IPS DF 6.9 (cell line): Measurements from ENCODE around the gene CADPS.

Experiments
- DNase-seq: peaks from one replicate; pipeline ENCODE4 v3.0.0-alpha.2; 2013; ENCODE audit warnings: low read depth, low spot score
- H3K27ac ChIP-seq: one replicate; pipeline ENCODE4 v1.5.1; 2013; ENCODE audit warnings: low read length, control low read depth
- H3K27me3 ChIP-seq: 2 replicates; pipeline ENCODE4 v1.6.1; 2013; ENCODE audit warnings: mild to moderate bottlenecking, low read length; ENCODE audit not compliant: control insufficient read depth, insufficient read depth
- H3K36me3 ChIP-seq: 2 replicates; pipeline ENCODE4 v1.6.1; 2013; ENCODE audit warnings: low read length; ENCODE audit not compliant: control insufficient read depth, insufficient read depth
- H3K4me1 ChIP-seq: 2 replicates; pipeline ENCODE4 v1.6.1; 2013; ENCODE audit warnings: low read length; ENCODE audit not compliant: control insufficient read depth, insufficient read depth
- H3K4me3 ChIP-seq: 2 replicates; pipeline ENCODE4 v1.5.1; 2013; ENCODE audit warnings: mild to moderate bottlenecking, low read length
- H3K9me3 ChIP-seq: 2 replicates; pipeline ENCODE4 v1.6.1; 2013; ENCODE audit warnings: low read length, inconsistent platforms; ENCODE audit not compliant: control insufficient read depth, insufficient read depth
- WGBS: extraction: QIAGEN DNeasy Blood & Tissue Kit; methylation state at CpG from one replicate; pipeline ENCODE4 v1.1.7; 2013; ENCODE audit warnings: mixed read lengths, missing lambda C conversion rate; ENCODE audit not compliant: insufficient read length, insufficient coverage; 5-methylcytosine and 5-hydroxymethylcytosine counted together

The CADPS gene

DNA sequence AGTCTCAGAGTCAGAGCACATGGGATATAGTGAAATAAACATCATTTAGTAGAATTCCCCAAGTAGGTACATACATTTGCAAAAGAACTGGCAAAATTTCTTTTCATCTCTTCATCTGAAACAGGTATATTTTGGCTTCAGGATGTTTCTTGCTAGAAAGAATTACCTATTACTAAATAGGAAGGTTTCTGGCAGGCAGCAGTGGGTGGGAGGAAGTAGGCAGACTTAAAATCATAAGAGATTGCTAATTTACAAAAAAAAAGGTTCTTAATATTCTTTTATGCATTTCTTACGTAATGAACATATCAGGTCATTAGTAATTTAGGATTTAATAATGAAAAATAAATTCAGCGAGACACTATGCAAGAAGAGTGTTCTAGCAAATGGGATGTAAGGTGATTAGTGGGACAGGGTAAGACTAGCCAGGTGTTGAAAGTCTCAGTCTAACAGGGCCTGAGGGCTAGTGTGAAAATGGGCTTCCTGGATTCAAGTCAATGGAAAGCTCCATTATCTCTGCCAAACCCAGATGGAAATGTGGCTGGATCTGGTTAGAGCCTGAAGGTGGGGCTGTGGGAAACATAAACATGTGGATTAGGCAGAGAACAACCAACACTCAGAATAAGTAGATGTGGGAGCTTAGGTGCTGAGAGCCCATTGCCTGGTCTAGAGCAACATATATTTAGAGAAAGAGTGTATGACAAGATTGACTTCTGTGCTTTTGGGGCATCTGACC, 374.5 kb downstream of the CADPS start:
- Histone ChIP-seq H3K9me3 (no peaks in the 10 kb centered on the region), H3K4me3 (no peak overlapping the region), H3K4me1 (no peaks in the 10 kb centered on the region), H3K27me3 (no peaks in the 10 kb centered on the region), H3K36me3 (no peaks in the 10 kb centered on the region), H3K27ac (no peak overlapping the region)
- DNase-seq: peak; percentile 18
- no CpG with 5 or more reads among the region's 2 CpGs for WGBS

DNA sequence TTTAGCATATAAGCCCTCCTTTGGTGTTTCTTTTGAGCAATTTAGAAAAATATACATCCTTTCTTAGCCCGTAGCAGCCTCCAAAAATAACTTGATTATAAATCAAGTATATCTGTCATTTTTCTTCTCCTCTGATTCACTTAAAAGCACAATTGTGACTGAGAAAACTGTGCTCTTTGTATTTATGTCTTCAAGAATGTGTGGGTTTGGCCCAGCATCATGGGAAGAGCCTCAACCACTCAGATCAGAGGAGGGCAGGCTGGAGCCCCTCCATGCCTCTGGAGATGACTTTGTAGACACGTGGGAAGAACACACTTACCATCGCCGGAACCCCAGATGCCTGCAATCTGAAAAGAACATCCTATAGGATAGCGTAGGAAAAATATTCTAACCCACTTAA, 378.1 kb downstream of the CADPS start:
- Histone ChIP-seq H3K36me3 (no peaks in the 10 kb centered on the region), H3K9me3 (no peaks in the 10 kb centered on the region), H3K4me1 (no peaks in the 10 kb centered on the region), H3K27ac (no peak overlapping the region), H3K4me3 (no peak overlapping the region), H3K27me3 (no peaks in the 10 kb centered on the region)
- DNase-seq: no peak
- WGBS: no CpG with 5 or more reads among the region's 5 CpGs

DNA sequence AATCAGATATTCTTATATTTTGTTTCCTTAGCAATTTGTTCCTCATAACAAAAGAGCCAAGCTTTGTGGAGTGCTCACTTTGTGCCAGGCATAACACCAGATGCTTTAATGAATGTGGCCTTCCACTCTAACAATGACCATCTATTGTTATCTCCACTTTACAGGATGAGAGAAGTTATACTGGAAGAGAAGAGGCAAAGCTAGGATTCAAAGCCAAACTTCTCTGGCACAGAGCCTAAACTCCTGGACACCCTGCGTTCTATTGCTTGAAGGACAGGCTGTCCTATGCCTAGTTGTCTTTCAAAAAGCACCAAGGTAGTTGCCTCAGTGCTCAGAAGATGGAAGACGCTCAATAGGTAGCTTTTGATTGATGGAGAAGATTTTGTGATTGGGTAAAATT, 378.7 kb downstream of the CADPS start:
- H3K27ac ChIP-seq: no peak overlapping the region
- H3K4me1 ChIP-seq: no peaks in the 10 kb centered on the region
- no peaks in the 10 kb centered on the region for H3K27me3 ChIP-seq
- H3K4me3 ChIP-seq: no peak overlapping the region
- 100% methylated on average over 1 of the region's 2 CpGs for WGBS
- no peaks in the 10 kb centered on the region for H3K36me3 ChIP-seq
- H3K9me3 ChIP-seq: no peaks in the 10 kb centered on the region
- no peak for DNase-seq

DNA sequence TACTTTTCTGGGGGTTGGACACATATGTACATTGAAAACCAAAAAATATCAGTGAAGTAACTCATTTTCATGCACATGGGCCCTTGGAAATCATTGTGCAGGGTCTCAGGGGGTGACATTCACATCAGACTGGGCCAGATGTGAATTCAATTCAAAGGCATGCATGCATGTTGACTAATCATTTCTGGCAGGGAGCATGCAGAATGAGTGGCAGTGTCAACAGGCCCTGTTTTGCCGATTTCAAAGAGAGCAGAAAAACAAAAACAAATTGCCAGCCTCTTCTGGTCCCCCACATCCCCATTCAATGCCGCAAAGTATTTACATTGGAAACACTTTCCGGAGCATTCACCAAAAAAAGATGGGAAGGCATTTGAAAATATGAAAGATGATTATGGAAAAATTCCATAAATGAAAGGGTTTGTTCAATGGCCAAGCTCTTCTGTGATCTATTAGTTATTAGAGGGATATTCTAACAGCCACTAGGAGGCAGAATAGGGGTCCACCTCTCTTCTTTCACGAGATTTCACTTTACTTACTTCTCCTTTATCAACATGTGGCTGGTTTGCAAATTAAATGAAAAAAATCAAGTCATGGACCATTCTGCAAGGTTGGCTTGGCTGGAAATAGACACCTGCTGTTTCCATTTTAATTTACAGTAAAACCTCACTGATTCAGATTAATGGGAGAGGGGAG, 382.0 kb downstream of the CADPS start:
- H3K9me3 ChIP-seq: no peaks in the 10 kb centered on the region
- DNase-seq: no peak
- no CpG with 5 or more reads among the region's 4 CpGs for WGBS

DNA sequence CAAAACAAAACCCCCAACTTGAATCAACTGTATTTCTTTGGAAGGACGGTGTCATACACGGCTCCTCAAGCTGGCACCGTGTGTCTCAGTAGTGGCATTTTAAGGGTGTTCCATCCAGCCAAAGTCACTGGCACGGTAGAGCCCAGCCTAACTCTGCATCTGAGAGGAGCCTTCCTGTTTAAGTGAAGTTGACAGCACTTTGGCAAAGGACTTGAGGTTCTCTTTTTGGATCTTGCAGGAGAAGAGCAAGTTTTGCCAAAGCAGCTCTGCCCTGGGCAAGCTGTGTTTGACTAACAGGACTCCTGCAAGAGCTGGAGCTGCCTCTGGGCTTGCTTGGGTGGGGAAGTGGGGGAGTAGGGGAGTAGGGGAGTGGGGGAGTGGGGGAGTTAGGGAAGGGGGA, 392.3 kb downstream of the CADPS start:
- Histone ChIP-seq H3K9me3 (no peaks in the 10 kb centered on the region), H3K27ac (no peak overlapping the region), H3K27me3 (no peaks in the 10 kb centered on the region), H3K4me1 (peaks cover 5% of the 10 kb centered on the region; the same call in 1 of the 2 replicates), H3K36me3 (no peaks in the 10 kb centered on the region), H3K4me3 (no peak overlapping the region)
- no CpG with 5 or more reads among the region's 4 CpGs for WGBS
- DNase-seq: no peak

More for the DNA sequence above, 382.0 kb downstream of the CADPS start:
- H3K4me3 ChIP-seq: no peak overlapping the region
- H3K27ac ChIP-seq: no peak overlapping the region
- no peaks in the 10 kb centered on the region for H3K36me3 ChIP-seq
- H3K27me3 ChIP-seq: no peaks in the 10 kb centered on the region
- no peaks in the 10 kb centered on the region for H3K4me1 ChIP-seq

DNA sequence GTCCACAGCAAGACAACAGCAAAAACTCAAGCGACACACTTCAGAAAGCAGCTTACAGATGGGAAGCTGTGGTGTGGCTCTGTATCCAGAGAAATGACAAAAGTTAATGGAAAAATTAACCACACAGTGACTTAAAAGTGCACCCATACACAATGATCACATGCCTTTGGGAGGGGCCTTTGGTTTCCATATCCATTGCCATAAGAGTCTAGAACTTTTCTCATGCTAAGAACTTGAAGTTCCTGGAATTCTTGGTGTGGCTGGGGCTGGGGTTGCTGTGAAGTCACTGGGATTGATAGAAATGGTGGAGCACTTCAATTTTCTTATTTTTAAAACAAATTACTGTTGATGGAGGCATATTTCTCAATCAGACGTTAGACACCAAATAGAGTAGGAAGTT, 393.3 kb downstream of the CADPS start:
- Histone ChIP-seq H3K27ac (no peak overlapping the region), H3K27me3 (no peaks in the 10 kb centered on the region), H3K4me1 (peaks cover 5% of the 10 kb centered on the region; the same call in 1 of the 2 replicates), H3K9me3 (no peaks in the 10 kb centered on the region), H3K36me3 (no peaks in the 10 kb centered on the region), H3K4me3 (no peak overlapping the region)
- no peak for DNase-seq
- whole genome bisulfite sequencing: no CpG with 5 or more reads among the region's 2 CpGs

DNA sequence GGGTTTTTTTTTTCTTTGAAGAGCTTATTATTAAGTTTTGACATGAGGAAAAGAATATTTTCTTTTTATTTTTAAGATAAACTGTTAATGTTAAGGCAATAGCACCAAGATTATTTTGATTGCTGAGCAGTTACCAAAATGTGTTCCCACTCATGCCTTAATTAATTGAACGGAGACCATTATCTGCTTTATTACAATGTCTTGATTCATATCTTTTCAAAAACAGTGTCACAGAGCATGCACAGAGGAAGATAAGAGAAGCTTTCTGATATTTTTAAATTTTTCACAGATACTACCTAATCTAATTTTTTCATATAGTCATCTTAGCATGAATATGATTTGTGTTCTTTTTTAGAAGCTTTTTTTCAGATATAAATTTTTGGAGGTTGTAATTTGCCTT, 395.2 kb downstream of the CADPS start:
- WGBS: no CpG with 5 or more reads among the region's 1 CpG
- no peaks in the 10 kb centered on the region for H3K9me3 ChIP-seq
- no peak overlapping the region for H3K27ac ChIP-seq
- H3K27me3 ChIP-seq: no peaks in the 10 kb centered on the region
- H3K36me3 ChIP-seq: no peaks in the 10 kb centered on the region
- peaks cover 5% of the 10 kb centered on the region; the same call in 1 of the 2 replicates for H3K4me1 ChIP-seq
- DNase-seq: no peak
- H3K4me3 ChIP-seq: no peak overlapping the region

DNA sequence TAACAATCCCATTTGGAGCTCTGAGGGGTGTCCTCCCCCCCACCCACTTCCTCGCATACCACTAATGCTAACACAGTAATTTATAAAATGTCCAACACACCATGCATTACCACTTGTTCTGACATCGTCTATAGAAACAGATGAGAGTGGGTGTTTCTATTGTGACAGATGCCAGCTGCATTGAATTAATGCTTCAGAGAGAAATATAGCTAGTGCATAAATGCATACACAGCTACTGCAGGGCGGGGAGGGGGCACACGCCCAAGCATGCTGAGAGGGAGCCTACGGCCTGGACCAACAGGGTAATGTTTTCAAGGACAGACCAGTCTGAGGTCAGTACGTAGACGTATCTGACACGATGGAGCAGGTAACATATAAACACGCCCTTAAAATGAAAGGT, 395.9 kb downstream of the CADPS start:
- H3K9me3 ChIP-seq: no peaks in the 10 kb centered on the region
- H3K36me3 ChIP-seq: no peaks in the 10 kb centered on the region
- WGBS: no CpG with 5 or more reads among the region's 9 CpGs
- H3K4me1 ChIP-seq: peaks cover 5% of the 10 kb centered on the region; the same call in 1 of the 2 replicates
- no peak overlapping the region for H3K27ac ChIP-seq
- H3K4me3 ChIP-seq: no peak overlapping the region
- H3K27me3 ChIP-seq: no peaks in the 10 kb centered on the region
- DNase-seq: no peak

DNA sequence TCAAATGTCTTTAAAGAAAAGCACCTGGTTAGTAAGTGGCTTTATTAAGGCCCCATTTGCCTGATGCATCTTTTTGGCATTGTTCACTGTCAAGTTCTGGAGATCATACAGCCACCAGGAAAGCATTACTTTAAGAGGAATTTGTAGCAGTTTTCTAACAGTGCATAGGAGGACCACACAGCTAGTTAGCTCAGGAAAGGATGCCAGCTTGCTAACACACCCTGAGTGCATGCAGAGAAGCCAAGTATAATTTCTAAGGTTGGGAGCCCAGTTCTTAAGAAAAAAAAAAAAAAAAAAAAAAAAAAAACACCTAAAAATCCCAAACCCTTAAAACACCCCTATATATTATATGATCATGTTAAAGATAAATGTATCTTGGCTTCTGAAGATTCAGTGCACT, 399.9 kb downstream of the CADPS start:
- no peaks in the 10 kb centered on the region for H3K9me3 ChIP-seq
- H3K36me3 ChIP-seq: no peaks in the 10 kb centered on the region
- H3K27ac ChIP-seq: no peak overlapping the region
- no peaks in the 10 kb centered on the region for H3K27me3 ChIP-seq
- H3K4me1 ChIP-seq: no peaks in the 10 kb centered on the region
- no peak overlapping the region for H3K4me3 ChIP-seq
- DNase-seq: no peak

DNA sequence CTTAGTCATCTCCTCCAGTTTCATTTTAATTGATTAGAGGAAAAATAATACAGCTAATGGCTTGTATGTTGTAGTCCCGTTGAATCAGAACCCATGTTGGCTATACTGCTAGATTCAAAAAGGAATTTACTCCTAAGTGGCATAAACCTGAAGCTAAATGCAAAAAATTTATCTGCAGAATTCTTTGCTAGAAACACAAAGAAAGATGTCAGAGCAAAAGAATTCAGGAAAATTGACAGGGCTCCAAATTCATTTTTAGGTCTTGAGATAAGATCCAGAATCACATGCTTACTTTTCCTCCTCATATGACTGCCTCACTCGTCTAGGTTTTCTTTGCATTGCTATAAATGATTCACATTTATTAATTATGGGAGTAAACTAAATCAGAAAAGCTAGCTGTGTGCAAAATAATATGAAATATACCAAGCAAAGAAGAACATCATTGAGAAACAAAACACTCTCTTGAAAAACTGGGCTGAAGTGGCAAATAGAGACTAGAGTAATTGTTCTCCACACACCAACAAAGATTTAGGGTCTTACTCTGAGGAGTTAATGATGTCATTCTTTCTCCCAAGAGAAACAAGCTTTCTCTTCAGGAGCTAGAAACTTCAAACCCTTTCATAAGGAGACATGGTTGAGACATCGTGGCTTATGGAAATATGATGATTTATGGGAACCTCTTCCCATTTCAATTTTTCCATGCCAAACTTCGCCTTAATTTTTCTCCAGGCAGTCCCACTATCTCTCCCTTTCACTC, 407.1 kb downstream of the CADPS start:
- DNase-seq: no peak

More for the DNA sequence above, 407.1 kb downstream of the CADPS start:
- no peak overlapping the region for H3K4me3 ChIP-seq
- H3K4me1 ChIP-seq: no peaks in the 10 kb centered on the region
- no peaks in the 10 kb centered on the region for H3K27me3 ChIP-seq
- H3K9me3 ChIP-seq: no peaks in the 10 kb centered on the region
- WGBS: no CpG with 5 or more reads among the region's 4 CpGs
- no peak overlapping the region for H3K27ac ChIP-seq
- H3K36me3 ChIP-seq: no peaks in the 10 kb centered on the region
